Stimulated activated CD8-positive, alpha-beta memory T cell treated with anti-CD3 and anti-CD28 coated beads, Interleukin-12 subunit alpha, Interleukin-12 subunit beta, amount 100 ng/mL, for 1 hour (primary cell): ENCODE measurements around the gene ERF.
"Not testable (repeated sequence)": the region's sequence is repeated elsewhere in the genome, so short reads cannot be mapped to it uniquely, and the experiment has no call there.

Experiments
- DNase-seq: peaks from one replicate; pipeline ENCODE4 v3.0.0-alpha.2; 2020; ENCODE audit warnings: low read depth

The ERF gene

DNA sequence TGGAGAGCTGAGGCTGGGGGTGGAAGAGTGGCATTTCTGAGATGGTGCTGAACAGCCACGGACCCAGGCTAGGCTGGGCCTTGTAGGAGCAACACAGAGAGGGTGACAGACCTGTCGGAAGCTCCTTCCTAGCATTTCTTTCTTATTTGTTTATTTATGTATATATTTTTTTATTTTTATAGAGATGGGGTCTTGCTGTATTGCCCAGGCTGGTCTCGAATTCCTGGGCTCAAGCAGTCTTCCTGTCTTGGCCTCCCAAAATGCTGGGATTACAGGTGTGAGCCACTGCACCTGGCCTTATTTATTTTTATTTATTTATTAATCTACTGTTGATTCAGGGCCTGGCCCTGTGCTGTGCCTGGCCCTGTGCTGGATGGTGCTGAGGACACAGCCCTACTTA lies 20.6 kb upstream of the ERF start:
- no peak for DNase-seq

DNA sequence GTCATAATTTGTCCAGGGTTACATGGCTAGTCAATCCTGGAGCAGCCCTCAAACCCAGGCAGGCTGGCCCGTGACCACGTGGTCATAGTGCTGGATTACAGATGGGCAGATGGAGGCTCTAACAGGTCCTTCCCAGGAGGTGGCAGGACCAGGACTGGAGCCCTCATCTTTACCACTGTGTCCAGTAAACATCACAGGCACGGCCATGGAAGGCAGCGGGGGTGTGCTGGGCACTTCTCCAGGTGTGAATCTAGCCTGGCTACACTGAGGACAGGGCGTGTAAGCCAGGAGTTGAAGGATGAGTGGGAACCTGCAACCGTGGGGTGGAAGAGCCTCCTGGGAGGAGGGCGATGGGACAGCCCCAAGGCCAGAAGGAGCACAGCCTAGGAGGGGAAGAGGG lies 20.2 kb upstream of the ERF start:
- no peak for DNase-seq

DNA sequence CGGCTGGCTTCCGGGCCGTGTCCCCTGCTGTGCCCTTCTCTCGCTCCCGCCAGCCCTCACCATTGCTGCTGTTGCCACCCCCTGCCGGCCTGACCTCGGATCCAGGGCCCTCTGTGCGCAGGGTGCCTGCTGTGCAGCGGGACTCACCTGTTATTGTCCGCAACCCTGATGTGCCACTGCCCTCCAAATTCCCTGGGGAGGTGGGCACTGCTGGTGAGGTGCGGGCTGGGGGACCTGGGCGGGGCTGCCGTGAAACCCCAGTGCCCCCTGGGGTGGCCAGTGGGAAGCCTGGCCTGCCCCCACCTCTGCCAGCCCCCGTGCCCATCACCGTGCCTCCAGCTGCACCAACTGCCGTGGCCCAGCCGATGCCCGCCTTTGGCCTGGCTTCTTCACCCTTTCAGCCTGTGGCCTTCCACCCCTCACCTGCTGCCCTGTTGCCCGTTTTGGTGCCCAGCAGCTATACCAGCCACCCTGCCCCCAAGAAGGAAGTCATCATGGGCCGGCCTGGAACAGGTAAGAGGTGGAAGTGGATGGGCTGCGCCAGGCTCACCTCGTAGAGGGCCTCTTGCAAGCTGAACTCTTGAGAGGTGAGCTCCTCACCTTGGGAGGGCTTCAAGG lies 19.2 kb upstream of the ERF start:
- DNase-seq, result no peak

DNA sequence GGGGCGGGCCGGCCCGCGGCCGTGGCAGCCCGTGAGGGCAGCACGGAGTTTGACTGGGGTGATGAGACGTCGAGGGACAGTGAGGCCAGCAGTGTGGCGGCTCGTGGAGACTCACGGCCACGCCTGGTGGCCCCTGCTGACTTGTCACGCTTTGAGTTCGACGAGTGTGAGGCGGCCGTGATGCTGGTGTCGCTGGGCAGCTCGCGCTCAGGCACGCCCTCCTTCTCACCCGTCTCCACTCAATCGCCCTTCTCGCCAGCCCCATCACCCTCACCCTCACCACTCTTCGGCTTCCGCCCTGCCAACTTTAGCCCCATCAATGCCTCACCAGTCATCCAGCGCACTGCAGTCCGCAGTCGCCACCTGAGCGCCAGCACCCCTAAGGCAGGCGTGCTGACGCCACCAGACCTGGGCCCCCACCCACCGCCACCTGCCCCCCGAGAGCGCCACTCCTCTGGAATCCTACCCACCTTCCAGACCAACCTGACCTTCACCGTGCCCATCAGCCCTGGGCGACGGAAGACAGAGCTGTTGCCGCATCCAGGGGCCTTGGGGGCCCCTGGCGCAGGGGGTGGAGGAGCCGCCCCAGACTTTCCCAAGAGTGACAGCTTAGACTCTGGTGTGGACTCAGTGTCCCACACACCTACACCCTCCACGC lies 18.6 kb upstream of the ERF start:
- DNase-seq, result no peak

DNA sequence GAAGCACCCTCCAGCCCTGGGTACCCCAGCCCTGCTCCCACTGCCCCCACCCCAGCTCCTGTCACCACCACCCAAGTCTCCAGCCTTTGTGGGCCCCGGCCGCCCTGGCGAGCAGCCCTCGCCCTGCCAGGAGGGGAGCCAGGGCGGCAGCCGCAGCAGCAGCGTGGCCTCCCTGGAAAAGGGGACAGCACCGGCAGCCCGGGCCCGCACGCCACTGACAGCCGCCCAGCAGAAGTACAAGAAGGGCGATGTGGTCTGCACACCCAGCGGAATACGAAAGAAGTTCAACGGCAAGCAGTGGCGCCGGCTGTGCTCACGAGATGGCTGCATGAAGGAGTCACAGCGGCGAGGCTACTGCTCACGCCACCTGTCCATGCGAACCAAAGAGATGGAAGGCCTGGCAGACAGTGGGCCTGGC lies 18.1 kb upstream of the ERF start:
- no peak for DNase-seq

DNA sequence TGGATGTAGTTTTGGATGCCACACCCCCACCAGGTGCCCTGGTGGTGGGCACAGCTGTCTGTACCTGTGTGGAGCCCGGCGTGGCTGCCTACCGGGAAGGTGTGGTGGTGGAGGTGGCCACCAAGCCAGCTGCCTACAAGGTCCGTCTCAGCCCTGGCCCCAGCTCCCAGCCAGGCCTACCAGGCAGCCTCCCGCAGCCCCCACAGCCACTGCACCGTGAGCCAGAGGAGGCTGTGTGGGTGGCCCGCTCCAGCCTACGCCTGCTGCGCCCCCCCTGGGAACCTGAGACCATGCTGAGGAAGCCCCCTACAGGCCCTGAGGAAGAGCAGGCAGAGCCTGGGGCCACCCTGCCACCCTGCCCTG lies 17.6 kb upstream of the ERF start:
- DNase-seq, result no peak

DNA sequence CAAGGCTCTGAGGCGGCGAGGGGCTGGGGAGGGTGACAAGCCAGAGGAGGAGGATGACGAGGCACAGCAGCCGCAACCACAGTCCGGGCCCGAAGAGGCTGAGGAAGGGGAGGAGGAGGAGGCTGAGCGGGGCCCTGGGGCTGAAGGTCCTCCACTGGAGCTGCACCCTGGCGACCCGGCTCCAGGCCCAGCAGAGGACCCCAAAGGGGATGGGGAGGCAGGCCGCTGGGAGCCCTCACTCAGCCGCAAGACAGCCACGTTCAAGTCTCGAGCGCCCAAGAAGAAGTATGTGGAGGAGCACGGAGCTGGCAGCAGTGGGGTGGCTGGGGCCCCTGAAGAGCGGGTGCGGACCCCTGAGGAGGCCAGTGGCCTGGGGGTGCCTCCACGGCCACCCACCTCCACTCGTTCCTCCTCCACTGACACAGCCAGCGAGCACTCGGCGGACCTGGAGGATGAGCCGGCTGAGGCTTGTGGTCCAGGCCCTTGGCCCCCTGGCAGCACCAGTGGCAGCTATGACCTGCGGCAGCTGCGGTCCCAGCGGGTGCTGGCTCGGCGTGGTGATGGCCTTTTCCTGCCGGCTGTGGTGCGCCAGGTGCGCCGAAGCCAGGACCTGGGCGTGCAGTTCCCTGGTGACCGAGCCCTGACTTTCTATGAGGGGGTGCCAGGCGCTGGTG lies 17.1 kb upstream of the ERF start:
- no peak for DNase-seq

DNA sequence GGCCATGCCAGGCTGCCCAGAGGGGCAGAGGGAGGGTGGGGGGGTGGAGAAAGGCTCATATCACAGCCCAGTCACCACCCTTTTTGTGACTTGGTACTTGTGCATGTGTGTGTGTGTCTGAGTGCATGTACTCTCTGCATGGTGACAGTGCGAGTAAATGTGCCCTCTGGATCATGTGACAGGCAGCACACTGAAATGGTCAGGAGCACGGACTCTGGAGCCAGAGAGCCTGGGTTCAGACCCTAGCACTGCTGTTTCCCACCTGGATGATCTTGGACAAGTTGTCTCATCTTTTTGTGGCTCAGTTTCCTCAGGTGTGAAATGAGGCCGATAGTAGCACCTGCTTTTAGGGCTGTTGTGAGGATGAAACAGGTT lies 16.1 kb upstream of the ERF start:
- no peak for DNase-seq

DNA sequence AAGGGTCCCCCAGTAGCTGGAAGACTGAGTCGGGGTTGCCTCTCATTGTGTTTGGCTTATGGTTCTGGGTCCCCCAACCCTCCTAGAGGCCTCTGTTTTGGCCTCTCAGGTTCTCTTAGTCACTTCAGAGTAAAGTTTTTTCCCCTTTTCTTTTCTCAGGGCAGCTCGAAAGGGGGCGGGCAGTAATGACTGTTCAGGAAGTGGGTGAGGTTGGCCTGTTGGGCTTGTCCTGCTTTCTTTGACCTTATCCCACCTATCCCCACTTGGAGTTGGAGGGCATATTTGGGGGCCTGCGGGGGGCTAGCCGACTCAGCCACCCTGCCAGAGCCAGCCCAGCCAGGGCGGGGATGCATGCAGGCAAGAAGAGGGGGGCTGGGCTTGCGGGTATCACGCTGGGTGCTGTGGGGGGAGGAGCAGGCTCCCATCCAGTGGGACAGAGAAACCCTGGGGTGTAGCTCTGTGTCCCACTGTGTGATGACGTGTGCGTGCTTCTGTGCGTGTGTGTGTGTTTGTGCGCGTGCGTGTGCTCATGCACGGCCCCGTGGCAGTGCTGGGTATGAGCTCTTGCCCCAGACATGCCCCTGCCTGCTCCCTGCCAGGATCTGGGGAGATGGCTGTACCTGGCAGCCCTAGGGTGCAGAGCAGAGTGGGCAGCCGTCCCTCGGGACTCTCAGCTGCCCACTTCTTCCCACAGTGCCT lies 15.6 kb upstream of the ERF start:
- peak; percentile 25 for DNase-seq

DNA sequence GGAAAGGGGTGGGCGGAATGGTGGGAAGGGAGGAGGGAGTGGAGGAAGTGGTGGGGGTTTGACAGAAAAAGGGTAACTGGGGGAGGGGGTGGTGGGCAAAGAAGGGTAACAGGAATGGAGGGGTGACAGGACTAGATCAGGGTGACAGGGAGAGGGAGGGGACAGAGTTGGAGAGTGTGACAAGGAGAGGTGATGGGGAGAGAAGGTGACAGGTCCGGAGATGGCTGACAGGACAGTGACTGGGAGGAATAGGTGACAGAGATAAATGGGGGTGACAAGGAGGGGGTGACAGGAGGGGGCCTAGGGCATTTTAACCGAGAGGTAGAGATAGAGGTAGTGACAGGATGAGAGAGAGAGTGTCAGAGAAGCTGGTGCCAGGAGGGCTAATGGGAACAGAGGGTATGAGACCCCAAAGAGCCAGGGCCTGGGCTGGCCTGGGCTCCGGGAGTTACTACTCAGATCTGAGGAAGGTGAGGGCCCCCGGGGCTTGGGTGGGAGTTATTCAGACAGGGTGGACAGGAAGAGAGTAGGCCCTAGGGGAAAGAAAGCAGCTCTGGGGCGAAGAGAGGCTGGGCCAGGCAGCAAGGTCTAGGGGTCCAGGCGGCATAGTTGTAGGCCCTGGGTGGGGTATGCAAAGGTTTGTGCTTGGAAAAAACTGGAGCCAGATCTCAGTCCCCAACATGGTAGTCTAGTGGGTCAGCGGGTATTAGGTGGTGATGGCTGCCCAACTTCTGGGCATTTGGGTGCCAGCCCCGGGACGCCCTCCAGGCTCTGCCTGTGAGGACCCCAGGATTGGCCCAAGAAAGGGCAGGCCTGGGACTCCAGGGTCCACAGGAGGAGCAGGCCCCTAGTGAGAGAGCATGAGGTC lies 14.8 kb upstream of the ERF start:
- DNase-seq, result no peak

DNA sequence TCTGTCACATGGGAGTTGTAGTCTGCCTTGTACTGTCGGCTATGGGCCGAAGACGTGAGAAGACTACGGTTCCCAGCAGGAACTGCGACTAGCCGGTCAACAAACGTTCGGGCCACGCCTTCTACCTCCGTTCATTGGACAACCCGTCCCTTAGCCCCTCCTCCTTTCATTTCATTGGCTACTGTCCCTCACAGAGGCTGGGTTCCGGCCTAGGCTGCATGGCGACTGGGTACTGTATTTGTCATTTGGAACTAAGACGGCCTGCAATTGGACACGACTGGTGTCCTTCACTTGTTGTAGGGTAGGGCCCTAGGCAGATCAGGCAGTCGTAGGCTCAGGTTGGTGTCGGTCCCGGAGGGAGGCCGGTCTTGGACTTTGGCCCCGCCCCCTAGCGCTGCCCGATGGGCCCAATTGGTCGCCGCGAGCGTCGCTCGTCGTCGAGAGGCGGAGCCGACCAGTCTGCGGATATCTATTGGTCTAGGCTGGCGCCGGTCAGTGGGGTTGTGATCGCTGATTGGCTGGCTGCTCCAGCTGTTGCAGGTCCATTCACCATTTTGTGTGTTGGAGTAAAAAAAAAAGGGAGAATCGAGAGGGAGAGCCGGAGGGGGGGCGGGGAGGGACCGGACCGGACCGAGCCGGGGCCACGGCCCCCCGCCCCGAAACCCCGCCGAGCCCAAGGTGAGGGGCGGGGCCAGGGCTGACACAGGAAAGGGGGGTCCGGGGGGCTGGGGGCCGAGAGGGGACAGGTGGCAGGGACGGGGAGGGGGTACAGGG lies 14.0 kb upstream of the ERF start, which contains the start of gene CIC:
Gene CIC, plus strand, starts transcription at position 549 of the 774 bp plus-strand sequence. CDS start 2,532 bp downstream, outside the sequence.
- DNase-seq, result peak; percentile 98

DNA sequence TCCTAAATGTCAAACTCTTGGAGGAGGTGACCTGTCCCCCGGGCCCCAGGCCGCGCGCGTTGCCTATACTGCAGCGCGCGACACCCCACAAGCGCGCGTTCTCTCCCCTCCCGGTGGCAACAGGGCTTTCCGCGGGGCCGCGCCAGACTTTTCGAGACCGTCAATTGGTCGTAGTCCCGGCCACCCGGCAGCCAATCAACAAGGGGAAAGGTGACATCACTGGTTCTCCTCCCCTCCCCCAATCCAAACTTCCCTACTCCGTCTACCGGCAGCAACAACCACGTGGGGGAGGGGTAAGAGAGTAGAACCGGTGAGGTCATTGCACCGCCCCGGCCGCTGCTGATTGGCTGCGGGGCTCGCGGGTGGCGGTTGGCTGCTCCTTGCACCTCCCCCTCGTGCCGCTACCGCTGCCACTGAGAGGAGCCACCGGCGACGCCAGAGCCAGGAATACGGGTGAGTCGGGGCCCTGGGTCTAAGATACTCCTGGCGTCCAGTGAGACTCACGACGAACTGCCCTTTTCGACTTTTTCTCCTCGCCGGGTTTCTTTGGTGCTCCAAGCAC lies 13.3 kb upstream of the ERF start:
- peak; percentile 97 for DNase-seq

DNA sequence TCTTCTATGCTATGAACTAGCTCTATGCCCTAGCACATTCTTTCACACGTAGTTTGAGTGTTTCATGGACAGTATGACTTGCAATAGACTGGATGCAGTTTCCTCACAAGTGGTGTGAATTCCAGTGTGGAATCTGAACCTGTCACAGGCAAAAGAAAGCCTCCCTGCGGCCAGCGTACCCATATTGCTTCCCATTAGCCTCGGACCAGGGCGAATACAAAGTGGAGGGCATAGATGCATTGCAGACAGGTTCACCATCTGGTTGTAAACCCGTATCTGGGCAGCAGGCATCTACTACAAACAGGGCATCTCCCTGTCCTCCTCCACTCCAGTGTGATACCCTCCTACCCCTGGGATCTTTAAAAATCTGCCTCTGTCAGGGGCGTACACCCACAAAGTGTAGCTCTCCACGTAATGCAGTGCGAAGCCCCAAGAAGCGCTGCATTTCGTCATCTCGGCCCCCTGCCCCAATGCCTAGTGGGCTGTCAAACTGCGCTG lies 12.8 kb upstream of the ERF start:
- no peak for DNase-seq

DNA sequence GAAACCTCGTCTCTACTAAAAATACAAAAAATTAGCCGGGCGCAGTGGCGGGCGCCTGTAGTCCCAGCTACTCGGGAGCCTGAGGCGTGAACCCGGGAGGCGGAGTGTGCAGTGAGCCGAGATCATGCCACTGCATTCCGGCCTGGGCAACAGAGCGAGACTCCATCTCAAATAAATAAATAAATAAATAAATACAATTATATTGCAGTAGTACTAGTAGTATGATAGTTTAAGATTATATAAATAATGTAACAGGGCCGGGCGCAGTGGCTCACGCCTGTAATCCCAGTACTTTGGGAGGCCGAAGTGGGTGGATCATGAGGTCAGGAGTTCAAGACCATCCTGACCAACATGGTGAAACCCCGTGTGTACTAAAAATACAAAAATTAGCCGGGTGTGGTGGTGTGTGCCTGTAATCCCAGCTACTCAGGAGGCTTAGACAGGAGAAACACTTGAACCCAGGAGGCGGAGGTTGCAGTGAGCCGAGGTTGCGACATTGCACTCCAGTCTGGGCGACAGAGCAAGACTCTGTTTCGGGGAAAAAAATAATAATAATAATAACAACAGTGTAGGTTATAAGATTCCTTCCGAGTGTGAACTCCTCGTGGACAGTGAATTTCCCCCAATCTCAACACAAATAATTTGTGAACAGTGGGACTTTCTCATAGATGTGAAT lies 12.1 kb upstream of the ERF start:
- not testable (repeated sequence) for DNase-seq

DNA sequence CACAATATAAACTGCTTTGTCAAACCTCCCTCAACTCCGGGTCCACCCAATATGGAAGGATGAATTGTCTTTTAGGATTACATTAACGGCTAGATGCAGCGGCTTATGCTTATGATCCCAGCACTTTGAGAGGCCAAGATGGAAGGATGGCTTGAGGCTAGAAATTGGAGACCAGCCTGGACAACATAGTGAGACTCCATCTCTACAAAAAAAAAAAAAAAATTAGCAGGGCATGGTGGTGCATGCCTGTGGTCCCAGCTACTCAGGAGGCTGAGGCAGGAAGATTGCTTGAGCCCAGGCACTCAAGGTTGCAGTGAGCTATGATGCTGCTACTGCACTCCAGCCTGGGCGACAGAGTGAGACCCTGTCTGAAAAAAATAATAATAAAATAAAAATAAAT lies 11.2 kb upstream of the ERF start:
- DNase-seq, result not testable (repeated sequence)

DNA sequence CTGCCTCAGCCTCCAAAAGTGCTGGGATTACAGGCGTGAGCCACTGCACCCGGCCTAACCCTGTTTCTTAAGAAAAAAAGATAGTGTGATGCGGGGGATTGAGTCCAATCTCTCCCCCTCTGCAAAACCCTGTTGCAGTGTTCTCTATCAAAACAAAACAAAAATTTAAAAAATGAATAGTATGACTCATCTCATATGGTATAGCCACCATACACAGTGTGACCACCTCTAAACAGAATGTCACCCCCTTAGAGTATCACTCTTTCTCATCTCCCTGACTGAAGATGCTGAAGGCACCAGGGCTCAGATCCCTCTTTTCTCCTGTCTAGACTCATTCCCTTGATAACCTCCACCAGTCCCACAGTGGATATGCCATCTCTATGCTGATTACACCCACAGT lies 6.8 kb upstream of the ERF start:
- no peak for DNase-seq

DNA sequence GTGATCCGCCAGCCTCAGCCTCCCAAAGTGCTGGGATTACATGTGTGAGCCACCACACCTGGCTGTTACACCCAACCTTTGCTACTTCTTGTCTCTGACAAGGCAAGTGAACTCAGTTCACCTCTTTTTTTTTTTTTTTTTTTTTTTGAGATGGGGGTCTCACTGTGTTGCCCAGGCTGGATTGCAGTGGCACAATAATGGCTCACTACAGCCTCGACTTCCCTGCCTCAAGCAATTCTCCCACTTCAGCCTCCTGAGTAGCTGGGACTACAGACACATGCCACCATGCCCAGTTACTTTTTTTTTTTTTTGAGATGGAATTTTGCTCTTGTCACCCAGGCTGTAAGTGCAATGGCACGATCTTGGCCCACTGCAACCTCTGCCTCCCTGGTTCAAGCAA lies 2.9 kb upstream of the ERF start:
- not testable (repeated sequence) for DNase-seq

DNA sequence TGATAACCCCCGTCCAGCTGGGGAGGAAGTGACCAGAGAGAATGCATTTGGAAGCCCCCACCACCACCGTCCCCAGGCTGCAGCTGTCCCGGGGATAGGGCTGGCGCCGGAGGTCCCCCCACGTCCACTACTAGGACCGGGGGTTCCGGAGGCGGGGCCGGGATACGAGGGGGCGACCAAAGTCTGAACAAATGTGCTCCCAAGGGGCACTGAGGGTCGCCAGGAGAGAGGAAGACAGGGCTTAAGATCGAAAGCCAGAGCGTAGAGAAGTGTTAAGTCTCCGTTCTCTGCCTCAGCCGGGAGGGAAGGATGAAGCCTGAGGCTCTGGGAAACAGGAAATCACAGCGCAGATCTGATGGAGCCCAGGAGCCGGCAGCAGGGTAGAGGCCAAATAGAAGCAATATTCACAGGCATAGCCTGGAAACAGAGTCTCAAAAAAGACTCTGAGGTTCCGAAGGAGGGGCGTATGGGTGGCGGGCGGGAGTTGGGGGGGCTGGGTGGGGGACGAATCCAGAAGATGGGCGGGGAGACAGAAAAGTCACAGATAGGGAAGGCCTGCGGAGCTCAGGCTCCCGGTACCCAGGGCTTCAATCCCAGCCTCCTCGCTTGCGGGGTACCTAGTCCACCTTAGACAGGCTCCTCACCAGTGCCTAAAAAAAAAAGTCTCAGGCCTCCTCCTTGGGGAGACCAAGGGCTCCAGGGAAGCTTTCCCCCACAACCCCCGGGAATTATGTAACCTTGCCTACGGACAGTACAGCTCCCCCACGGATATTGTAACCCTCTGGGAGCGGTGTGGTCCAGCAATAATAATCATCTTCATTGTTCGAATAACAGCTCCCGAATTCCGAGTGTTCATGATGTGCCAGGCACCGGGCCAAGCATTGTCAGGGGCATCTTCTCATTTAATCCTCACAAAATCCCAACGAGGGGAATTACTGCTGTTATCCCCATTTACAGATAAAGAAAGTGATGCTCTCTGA lies 1.1 kb upstream of the ERF start:
- DNase-seq, result no peak
